SK-N-SH (cell line): ENCODE data around the gene DNTT.

Experiments
- EP300 ChIP-seq, 2 experiments: IDR thresholded peaks; 2 replicates each; pipeline versions ENCODE4 v1.4.0 to v1.6.1; 2012; ENCODE audit warnings: borderline replicate concordance in 1 of 2, low read depth in 1 of 2, low read length in 1 of 2
- JUND ChIP-seq: IDR thresholded peaks from 2 replicates; pipeline ENCODE4 v1.4.0; 2012
- NRF1 ChIP-seq: IDR thresholded peaks from 2 replicates; pipeline ENCODE4 v1.6.1; 2012; ENCODE audit warnings: low read depth, mild to moderate bottlenecking, low read length
- SMC3 ChIP-seq: IDR thresholded peaks from 2 replicates; pipeline ENCODE4 v1.6.1; 2012; ENCODE audit warnings: low read depth, low read length, improper control_type of control experiment
- TCF12 ChIP-seq: IDR thresholded peaks from 2 replicates; pipeline ENCODE4 v1.4.0; 2012
- TF ChIP-seq, protein P1 (sequence below): fragments of 200-600 bp; sonication (generic); IDR thresholded peaks from 2 replicates; pipeline ENCODE4 v1.6.1; 2017; ENCODE audit warnings: antibody characterized with exemption, mild to moderate bottlenecking, moderate library complexity
- TF ChIP-seq, protein P2 (sequence below): IDR thresholded peaks from 2 replicates; pipeline ENCODE4 v1.4.0; 2012; ENCODE audit warnings: low read depth, borderline replicate concordance

DNA sequence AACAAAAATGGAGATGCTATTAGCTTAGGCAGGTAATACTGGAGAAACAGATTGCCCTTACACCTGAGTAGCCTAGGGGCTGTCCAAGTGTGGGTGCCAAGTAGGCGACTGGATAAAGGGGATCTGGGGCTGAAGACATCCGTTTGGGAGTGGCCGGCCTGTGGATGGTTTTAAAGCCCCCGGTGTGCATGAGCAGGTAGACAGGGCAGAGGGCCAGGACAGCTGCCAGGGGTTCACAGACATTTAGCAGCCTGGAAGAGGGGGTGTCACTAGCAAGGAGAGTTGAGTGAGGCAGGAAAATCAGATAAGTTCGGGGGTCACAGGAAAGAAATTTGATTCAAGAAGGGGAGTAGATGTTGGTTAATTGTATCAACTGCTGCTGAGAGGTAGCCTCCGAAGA lies 56.1 kb downstream of the DNTT start:
- no peak for TF ChIP-seq NRF1
- TF ChIP-seq, protein P1, sequence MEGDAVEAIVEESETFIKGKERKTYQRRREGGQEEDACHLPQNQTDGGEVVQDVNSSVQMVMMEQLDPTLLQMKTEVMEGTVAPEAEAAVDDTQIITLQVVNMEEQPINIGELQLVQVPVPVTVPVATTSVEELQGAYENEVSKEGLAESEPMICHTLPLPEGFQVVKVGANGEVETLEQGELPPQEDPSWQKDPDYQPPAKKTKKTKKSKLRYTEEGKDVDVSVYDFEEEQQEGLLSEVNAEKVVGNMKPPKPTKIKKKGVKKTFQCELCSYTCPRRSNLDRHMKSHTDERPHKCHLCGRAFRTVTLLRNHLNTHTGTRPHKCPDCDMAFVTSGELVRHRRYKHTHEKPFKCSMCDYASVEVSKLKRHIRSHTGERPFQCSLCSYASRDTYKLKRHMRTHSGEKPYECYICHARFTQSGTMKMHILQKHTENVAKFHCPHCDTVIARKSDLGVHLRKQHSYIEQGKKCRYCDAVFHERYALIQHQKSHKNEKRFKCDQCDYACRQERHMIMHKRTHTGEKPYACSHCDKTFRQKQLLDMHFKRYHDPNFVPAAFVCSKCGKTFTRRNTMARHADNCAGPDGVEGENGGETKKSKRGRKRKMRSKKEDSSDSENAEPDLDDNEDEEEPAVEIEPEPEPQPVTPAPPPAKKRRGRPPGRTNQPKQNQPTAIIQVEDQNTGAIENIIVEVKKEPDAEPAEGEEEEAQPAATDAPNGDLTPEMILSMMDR = no peak
- no peak for TF ChIP-seq TCF12
- TF ChIP-seq JUND = no peak
- TF ChIP-seq, protein P2, sequence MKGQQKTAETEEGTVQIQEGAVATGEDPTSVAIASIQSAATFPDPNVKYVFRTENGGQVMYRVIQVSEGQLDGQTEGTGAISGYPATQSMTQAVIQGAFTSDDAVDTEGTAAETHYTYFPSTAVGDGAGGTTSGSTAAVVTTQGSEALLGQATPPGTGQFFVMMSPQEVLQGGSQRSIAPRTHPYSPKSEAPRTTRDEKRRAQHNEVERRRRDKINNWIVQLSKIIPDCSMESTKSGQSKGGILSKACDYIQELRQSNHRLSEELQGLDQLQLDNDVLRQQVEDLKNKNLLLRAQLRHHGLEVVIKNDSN = no peak
- TF ChIP-seq SMC3 = no peak
- no peak for TF ChIP-seq EP300 (IDR thresholded peaks at IDR 0.05; ENCODE audit: borderline replicate concordance in 1 of 2, low read depth in 1 of 2, low read length in 1 of 2)
